C4-2B (cell line): ENCODE results near the gene PLAC9.

Experiments
- ZFX ChIP-seq: fragments of 450-650 bp; IDR thresholded peaks from 2 replicates; pipeline ENCODE4 v1.6.1; 2017
- TF ChIP-seq, protein P1 (sequence below): fragments of 450-650 bp; conservative IDR thresholded peaks from 2 replicates; pipeline ENCODE4 v1.5.1; 2017; ENCODE audit warnings: mild to moderate bottlenecking

DNA sequence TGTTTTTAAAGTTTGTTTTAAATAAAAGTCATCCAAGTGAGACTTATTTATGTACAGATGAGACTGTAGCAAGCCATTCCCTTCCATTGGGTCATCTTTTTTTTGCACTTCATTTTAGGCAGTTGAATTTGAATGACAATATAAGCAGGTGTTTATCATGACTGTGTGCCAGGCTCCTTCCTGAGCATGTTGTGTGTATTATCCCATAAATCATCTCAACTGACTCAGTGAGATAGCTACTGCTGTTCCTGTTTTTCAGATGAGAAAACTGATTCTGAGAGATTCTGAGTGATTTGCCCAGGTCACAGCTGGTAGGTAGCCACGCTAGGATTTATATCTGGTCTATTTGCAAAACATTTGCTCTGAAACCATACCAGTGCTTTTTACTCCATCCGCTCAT, 42.4 kb upstream of the PLAC9 start:
- TF ChIP-seq, protein P1, sequence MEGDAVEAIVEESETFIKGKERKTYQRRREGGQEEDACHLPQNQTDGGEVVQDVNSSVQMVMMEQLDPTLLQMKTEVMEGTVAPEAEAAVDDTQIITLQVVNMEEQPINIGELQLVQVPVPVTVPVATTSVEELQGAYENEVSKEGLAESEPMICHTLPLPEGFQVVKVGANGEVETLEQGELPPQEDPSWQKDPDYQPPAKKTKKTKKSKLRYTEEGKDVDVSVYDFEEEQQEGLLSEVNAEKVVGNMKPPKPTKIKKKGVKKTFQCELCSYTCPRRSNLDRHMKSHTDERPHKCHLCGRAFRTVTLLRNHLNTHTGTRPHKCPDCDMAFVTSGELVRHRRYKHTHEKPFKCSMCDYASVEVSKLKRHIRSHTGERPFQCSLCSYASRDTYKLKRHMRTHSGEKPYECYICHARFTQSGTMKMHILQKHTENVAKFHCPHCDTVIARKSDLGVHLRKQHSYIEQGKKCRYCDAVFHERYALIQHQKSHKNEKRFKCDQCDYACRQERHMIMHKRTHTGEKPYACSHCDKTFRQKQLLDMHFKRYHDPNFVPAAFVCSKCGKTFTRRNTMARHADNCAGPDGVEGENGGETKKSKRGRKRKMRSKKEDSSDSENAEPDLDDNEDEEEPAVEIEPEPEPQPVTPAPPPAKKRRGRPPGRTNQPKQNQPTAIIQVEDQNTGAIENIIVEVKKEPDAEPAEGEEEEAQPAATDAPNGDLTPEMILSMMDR = no peak
- TF ChIP-seq ZFX = no peak
